Pulmonary artery endothelial cell (primary cell): Measurements from ENCODE around the gene NTNG1. TPM values are rescaled to one million over a fixed set of nuclear protein-coding genes. Genes with fewer than 3 reads are reported as not detected.

ENCODE experiments used
- DNase-seq: peaks from one replicate; pipeline ENCODE4 v3.0.0-alpha.2; 2011; ENCODE audit warnings: low read depth, low spot score
- total RNA-seq: library from RNA; depleted of rRNA; stranded (reverse); fragments of >200 nt; gene quantifications from 2 replicates; pipeline ENCODE4 v1.2.3, GENCODE V29; 2014

NTNG1 gene
- total RNA-seq, 1 donor from 2014 or later, result 0.20 TPM

DNA sequence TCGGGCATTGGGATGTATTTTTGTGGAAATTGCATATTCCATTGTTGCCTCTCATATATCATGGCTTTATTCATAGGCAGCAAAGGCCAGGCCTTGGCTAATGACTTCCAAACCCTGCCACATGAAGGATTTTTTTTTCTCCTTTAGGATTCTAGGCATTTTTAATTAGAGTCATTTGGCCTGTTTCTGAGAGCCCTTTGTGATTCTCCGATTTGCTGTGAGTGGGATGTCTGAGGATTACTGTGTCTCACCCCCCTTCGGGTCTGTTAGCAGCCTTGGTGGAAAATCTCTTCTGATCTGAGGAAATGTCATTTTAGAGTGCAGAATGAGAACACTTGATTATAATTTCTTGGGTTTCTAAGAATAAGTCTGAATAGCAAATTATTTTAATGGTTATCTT, 253.5 kb downstream of the NTNG1 start:
- DNase-seq, result no peak

DNA sequence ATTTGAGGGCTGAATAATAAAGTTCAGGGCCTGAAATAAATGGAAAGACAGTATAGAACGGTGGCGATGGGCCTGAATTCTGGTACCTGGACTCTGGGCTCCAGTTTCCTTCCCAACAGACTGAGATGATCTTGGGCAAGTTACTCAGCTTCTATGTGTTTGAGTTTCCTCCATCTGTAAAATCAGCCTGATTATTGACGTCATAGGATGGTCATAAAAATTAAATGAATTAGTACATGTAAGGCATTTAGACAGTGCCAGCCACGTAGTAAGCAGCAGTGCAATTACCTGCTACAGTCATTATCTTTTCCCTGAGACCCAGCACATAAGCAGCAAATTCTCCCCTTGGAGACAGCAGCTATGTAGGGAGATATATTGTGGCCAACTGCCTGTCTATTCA, 260.9 kb downstream of the NTNG1 start:
- DNase-seq, result no peak

DNA sequence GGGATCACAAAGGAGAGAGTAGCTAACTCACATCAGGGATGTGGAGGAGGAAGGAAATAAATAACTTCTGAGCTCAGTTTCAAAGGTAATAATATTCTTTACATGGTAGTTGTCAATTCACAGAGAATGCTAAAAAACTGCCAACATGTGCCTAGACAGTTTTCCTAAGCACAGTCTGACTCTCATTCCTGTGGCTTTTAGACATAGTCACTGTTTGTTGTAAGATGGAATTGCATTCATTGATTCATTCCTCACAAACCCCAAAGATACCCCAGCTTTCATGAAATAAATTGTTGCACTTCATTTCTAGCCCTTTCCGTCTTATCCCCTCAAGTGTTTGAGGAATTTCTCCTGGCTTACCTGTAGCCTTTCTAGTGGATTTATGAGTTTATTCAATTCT, 263.9 kb downstream of the NTNG1 start:
- no peak for DNase-seq

DNA sequence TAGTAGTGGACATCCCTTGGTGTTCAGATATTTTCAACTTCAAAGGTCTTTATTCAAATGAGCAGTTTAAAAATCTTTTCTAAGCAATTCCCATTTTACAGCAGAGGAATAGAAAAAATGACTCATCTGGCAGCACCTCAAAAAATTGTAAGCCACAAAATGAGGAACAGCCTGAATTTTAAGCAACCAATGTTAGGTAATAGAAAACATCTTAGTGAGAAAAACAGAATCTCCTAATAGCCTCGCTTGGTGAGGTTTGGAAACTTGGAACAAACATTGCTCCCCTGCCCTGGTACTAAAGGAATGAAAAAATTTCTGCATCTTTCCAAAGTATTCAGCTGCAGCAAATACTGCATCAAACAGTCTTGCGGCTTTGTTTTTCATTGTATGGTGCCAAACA, 264.4 kb downstream of the NTNG1 start:
- no peak for DNase-seq

DNA sequence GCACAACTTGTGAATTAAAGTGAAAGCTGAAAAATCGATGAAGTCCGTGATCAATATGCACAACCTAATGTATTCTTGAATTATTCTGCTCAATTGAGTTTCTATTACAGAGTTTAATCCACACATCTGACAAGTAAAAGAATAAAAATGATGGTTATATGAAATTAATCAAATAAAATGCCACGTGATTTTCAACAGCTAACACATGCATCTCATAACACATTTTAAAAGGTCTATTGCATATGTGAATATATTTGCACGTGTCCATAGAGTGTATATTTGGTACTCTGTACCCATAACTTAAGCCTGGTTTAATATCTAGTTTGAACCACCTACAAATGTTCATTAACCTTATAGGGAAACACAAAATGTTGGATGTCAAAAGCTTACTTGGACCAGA, 266.2 kb downstream of the NTNG1 start:
- DNase-seq, result no peak

DNA sequence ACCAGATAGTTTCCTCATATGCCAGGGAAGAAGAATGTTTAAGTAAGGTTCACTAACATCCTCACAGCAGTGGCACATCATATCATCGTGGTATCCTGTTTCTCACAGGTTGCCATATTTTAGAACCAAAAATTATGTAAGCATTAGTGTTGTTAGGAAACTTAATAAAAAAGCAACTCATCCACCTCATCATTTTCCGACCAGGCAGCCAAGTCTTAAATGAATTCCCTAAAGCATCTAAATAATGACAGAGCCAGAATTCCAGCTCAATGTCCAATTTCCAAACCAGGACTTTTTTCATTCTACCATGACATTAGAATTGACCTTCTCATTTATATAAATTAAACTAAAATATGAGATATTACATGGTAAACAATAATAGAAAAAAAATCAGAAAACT, 272.7 kb downstream of the NTNG1 start:
- no peak for DNase-seq

DNA sequence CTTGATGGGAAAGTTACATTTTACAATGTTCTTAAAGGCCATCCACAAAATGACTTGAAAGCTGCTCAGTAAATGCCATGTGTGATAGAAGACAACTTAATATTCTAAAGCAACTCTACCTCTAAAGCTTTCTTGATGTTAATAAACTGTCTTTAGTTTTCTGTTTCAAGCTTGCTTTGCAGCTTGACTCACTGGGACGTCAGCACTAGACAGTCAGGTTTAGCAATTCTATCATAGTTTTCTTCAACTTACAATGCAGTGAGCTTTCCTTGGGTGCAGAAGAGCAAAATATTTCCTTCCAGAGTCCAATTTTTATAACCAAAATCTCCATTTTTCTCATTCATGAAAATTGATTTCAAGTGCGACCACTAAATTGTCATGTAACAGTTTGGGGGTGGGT, 273.1 kb downstream of the NTNG1 start:
- DNase-seq, result no peak

DNA sequence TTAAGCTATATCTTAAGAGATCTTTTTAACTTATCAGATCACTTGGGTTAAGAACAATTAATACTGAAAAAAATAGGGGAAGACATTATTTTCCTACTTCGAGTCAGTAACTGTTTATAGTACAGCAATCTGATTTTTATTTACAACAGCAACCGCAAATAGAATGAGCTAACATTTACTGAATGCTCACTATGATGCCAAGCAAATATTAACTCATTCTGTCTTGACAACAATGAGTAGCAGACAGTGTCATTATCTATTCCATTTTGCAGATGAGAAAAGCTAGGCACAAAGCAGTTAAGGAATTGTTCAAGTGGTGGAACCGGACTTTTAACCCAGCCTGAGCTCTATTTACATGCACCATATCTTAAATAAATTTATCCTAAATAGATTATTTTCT, 273.7 kb downstream of the NTNG1 start:
- DNase-seq, result no peak

DNA sequence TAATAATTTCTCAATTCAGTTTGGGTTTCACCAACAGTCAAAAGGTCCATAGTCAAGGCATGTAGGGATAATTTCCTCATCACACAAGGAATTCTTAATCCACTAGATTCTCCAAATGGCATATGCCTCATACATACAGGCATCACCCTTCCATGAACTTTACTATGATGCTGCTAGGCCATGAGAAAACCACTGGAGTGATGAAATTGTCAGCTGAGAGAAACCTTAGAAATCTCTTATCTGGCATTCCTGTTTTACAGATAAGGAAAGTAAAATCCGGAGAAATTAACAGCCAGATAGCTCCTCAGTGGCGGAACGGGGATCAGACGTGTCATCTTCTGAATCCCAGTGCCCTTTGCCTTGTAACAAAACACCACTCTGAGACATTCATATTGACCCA, 274.4 kb downstream of the NTNG1 start:
- no peak for DNase-seq

DNA sequence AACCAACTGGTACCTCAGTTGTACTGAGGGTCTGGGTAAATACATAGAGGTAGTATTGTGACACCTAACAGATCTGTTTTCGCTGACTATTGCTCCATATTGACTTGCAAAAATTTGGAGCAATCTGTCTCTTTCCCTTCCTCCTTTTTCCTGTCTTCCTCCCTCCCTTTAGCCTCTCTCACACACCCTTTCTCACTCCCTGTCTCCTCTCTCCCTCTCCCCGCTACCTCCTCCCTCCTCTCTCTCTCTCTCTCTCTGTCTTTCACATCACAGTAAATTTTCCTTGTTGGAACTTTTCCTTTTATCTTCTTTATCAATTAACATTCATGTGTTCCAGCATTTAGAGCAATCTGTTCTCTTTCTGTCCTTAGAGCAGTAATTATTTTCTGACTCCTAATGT, 278.2 kb downstream of the NTNG1 start:
- DNase-seq, result no peak

DNA sequence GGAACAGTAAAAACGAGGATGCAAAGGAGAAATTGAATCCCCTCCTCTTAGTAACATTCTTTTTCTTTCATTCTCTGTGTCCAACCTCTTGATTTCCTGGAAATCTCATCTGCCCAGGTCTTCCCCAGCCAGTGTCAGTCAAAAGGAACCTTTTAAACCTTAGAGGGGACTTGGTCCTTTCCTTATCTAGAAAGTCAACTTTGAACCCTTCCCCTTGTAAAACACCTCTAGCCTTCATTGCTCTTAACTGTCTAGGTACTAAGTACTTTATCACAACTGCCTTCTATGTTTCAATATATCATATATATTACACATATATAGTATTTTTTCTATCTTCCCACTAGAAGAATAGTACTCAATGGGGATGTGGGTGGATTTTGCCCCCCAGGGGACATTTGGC, 282.1 kb downstream of the NTNG1 start:
- no peak for DNase-seq

DNA sequence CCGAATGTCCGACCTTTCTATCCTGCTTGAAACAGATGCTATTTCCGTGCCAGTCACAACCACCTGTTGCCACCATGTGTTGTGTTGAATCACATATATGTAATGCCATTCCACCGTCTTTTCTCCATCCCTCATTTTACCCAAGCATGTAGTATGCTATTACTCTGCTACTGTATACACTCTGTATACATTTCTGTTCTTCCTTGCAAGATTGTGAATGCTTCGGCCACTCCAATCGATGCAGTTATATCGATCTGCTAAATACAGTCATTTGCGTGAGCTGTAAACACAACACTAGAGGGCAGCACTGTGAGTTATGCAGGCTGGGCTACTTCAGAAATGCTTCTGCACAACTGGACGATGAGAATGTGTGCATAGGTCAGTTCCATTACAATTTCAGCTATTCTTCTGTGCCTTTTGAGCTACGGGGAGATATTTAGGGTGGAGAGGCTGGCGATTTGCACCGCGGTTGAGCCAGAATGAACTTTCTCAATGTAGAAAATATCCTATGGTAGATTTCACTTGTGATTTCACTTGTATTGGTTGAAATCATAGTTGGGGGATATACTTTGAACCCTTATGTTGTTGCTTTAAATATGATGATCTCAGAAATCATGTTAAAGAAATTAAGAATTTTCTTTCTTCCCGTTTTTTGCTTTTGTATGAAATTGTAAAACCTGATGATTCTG, 289.8 kb downstream of the NTNG1 start:
- no peak for DNase-seq

DNA sequence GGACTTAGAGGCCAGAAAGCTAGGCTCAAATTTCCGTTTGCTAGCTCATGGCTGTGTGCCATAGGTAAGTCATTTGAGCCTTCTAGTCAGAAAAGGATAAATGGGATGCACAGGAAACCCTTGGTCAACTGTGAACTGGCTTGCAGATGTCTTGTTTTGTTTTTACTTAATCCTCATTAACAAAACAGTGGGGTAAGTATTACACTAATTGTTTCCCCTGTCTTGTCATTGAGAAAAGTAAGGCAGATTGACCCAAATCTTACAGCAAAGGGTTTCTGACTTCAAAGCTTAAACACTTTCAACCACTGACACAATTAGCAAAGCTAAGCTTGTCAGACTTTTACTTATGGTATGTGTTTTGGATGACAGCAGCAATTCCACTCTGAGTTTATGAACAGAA, 291.3 kb downstream of the NTNG1 start:
- no peak for DNase-seq

DNA sequence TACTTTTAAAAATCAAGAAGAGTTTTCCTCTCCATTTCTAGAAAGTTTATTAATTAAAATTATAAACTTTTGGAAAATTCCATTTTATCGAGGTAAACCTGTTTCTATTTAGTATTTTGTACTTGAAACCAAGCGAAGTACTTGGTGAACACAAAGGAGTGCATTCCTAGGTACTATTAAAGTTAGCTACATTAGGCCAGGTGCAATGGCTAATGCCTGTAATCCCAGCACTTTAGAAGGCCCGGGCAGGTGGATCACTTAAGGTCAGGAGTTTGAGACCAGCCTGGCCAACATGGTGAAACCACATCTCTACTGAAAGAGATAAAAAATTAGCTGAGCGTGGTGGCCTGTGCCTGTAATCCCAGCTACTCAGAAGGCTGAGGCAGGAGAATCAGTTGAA, 292.2 kb downstream of the NTNG1 start:
- no peak for DNase-seq

DNA sequence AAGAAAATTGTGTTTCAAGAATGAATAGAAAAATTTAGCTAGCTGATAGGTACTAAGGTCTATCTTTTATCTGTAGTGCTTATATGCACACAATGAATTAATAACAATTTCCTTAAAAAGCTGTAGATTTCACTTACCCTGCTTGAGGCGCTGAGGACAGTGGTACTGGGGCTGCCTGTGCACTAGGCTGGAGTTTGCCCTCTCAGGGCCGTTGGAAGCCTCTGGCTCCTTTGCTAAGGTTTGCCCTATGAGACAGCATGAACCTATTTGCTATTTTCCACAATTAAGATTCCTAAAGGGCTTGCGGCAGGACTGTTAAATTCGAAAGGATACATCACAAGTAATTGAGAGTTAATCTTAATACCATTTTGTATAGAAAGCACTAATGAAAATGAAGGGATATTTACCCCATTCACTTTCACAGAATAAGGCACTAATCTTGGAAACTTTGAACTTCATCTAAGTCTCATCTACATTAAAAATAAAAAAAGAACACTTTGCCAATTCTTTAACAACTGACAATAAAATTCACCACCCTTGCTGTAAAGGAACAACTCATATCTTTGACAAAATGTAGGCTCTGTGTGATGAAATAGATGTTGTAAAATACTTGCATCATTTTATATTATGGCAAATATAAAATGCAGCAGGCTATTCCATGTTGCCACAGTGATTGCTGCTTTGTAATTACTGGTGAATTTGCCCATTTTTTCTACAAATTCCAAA, 293.0 kb downstream of the NTNG1 start:
- DNase-seq, result no peak

DNA sequence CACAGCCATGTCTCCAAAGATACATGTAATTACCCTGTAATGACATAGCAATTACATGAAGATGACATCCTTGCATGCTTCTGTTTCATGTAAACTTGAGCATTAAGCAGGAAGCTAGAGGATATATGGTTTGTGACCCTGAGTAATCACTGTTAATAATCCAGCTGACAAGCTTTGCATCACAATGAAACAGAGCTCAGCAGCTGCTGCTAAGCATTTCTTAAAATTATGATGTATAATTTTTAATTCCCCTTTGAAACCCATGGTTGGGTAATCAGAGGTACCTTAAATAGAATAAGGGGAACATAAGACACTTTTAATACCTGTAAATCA, 293.5 kb downstream of the NTNG1 start:
- no peak for DNase-seq

DNA sequence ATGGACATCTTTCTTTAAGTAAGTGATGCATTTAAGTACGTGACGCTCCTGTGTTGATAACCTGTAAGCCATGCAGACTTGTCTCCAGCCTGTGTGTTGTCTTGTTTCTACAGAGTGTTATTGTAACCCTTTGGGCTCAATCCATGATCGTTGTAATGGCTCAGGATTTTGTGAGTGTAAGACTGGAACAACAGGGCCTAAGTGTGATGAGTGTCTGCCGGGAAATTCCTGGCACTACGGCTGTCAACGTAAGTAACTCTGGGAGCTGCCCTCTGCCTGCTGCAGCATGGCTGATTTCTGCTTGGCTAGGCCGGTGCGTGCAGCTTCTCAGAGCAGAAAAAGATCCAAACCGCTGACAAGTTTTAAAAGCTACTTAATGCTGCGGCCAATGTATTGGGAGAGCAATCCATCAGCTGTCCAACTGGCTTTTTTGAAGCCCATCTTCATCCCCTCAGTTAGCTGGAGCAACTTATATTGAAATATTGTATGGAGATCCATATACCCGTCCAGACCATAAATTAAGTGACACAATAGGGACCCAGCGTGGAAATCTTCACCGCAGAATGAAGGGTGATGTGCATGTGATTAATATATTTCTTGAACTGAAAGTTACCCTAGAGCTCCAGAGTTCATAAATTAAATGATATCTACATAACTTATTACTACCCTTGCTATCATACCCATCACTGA, 295.9 kb downstream of the NTNG1 start:
- DNase-seq, result no peak

DNA sequence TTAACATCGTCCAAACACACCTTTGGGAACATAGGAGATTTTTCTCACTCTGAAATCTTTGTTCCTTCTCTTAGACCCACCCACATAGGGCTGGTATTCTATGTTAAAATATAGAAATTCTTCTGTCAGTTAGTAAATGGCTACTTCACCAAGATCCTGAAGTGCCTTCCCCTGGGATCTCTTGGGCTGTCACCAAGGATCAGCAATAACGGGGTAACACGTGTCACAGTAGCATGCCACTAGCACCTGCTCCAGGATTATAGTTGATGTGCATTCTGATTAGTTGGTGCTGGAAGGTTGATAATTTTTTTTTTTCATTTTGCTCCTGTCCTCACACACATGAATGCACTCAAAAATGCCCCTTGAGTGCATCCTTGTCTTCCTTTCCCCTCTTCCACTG, 298.7 kb downstream of the NTNG1 start:
- no peak for DNase-seq

DNA sequence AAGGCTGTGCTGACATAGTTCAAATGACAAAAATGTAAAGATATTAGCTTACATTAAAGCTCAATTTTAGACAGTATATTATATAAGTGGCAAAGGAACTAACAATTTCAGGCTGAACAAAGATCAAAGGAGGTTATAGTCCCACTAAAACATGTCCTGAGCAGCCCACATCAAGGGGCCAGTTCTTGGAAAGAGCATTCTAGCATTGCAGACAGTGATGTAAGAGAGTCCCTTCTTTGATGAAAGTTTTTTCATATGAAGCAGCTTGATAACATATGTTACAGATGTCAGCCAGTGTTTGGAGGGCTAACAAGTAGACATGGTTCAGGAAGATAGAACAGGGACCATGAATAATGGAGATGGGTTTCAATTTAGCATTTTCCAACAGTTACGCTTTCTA, 301.7 kb downstream of the NTNG1 start:
- DNase-seq, result no peak

DNA sequence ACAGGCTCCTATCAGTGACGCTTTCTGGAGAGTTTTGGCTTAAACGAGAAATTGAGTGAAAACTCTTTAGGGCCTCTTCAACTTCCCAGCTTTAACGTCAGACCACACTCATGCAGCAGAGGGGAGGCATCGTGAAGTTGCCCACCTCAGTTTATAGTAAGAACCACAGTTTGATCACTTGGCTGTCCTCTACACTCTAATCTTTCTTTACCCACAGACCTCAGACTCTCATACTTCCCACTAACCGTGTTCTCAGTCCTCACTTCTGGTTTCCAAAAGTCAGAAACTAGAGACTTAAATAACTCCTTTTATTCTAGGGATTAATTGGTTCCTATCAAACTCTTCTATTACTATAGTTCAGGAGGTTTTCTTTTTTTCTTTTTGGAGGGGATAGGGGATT, 302.2 kb downstream of the NTNG1 start:
- no peak for DNase-seq

DNA sequence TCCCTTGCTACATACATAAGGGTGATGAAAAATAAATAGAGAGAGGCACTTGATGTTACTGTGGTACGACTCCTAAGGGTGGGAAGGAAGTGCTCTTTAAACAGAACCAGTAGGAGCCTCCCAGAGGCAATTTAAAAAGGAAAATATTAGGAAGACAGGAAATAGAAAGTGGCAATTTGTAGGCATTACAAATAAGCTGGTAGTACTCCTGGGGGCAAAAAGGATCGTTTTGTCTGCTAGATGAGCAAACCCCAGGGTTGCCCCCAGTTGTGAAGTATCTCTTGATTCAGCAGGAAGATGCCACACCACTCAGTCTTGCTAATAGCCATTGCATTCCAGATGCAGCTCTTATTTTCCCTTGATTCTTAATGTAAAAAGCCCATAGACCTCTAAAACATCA, 303.0 kb downstream of the NTNG1 start:
- no peak for DNase-seq

DNA sequence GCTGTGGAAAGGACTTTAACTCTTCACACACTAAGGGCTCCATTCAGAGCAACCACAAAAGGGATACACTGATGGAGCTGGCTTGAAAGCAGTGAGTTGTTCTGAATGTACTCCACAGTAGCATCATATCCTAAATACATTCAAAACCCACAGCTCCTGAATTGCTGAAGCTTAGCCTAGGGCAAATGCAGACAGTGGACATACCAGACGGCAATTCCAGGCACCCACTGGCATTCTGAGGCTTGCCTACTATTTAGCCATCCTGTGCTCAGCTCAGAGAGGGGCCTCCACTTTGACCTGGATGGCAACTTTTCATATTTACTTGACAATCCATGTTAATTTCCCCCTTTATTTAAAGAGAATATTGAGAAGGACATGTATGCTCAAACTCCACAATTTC, 303.5 kb downstream of the NTNG1 start:
- DNase-seq, result no peak

DNA sequence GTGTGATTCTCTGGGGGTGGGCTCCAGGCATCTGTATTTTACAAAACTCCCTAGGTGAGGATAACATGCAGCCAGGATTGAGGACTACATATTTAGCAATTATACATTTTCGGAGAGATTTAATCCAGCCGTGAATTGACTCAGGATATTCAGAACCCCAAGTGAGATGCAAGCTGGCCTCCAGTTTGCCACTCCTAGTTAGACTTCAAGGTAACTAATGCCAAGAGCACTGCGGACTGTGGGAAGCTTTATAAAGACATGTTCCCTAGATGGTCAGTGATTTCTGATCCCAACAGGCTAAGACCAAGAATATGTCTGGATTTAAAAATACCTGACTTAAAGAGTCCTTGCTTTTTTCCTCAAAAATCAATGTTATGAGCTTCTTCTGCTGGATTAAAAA, 308.5 kb downstream of the NTNG1 start:
- no peak for DNase-seq
